Activated CD4-positive, alpha-beta T cell treated with anti-CD3 and anti-CD28 coated beads, Interleukin-2, amount 10 ng/mL, durations not matched to agents 7 days and 5 days (primary cell): ENCODE data around the gene MFSD8. TPM values are rescaled to one million over a fixed set of nuclear protein-coding genes. Genes with fewer than 3 reads are reported as not detected.
"Not testable (repeated sequence)": the region's sequence is repeated elsewhere in the genome, so short reads cannot be mapped to it uniquely, and the experiment has no call there.

Experiments used
- CTCF ChIA-PET: fragments of 350-600 bp; sonication (Branson Sonifier 250); formaldehyde crosslinking; loops from one replicate; lab custom pipeline; 2021; ENCODE audit warnings: antibody characterized with exemption; lab: Charles Lee
- POLR2A ChIA-PET: fragments of 350-600 bp; sonication (Branson Sonifier 250); formaldehyde crosslinking; loops from one replicate; lab custom pipeline; 2021; ENCODE audit warnings: antibody characterized with exemption; lab: Charles Lee
- DNase-seq: peaks from one replicate; pipeline ENCODE4 v3.0.0-alpha.2; 2020
- H3K27ac Mint-ChIP-seq: one replicate; pipeline ENCODE4 v1.8.0; 2021; ENCODE audit warnings: mild to moderate bottlenecking, moderate library complexity, mixed read lengths
- H3K27me3 Mint-ChIP-seq: one replicate; pipeline ENCODE4 v1.8.0; 2021; ENCODE audit warnings: mixed read lengths
- H3K36me3 Mint-ChIP-seq: one replicate; pipeline ENCODE4 v1.8.0; 2021; ENCODE audit warnings: low read depth, mixed read lengths
- H3K4me1 Mint-ChIP-seq: one replicate; pipeline ENCODE4 v1.8.0; 2021; ENCODE audit warnings: mixed read lengths
- H3K4me3 Mint-ChIP-seq: one replicate; pipeline ENCODE4 v1.8.0; 2021; ENCODE audit warnings: mild to moderate bottlenecking, moderate library complexity, mixed read lengths
- H3K9me3 Mint-ChIP-seq: one replicate; pipeline ENCODE4 v1.8.0; 2021; ENCODE audit warnings: mixed read lengths
- total RNA-seq, 2 experiments: library from RNA; stranded (reverse); gene quantifications; one replicate each; pipeline ENCODE4 v1.2.3, GENCODE V29; 2021

The MFSD8 gene
- total RNA-seq, 2 experiments from 2014 or later = 18.1 to 18.7 TPM

GRCh38 chr4:127975121-127975770 lies 10.3 kb upstream of the MFSD8 start:
- POLR2A ChIA-PET = no interaction called here
- H3K4me1 Mint-ChIP-seq = peaks cover 6% of the 10 kb centered on the region

GRCh38 chr4:127970925-127971324 lies 6.0 kb upstream of the MFSD8 start:
- H3K4me3 Mint-ChIP-seq, DNase-seq, CTCF ChIA-PET, H3K27me3 Mint-ChIP-seq, POLR2A ChIA-PET, H3K27ac Mint-ChIP-seq, H3K9me3 Mint-ChIP-seq: not testable (repeated sequence)
- Mint-ChIP-seq H3K4me1 (peaks cover 28% of the 10 kb centered on the region), H3K36me3 (peaks cover 26% of the 10 kb centered on the region)

More at GRCh38 chr4:127975121-127975770, 10.3 kb upstream of the MFSD8 start:
- Mint-ChIP-seq H3K27ac (no peak overlapping the region), H3K27me3 (no peaks in the 10 kb centered on the region), H3K9me3 (no peaks in the 10 kb centered on the region), H3K4me3 (no peak overlapping the region), H3K36me3 (peaks cover 31% of the 10 kb centered on the region)
- CTCF ChIA-PET = interaction anchor here (0.6 to 1.5 kb wide), 2 partner anchors 10 to 60 kb away, joined by 3 to 6 read pairs; partner anchors contain the start of genes ABHD18 and MFSD8
- DNase-seq = no peak

- Mint-ChIP-seq H3K27ac (no peak overlapping the region), H3K4me3 (no peak overlapping the region), H3K4me1 (peaks cover 30% of the 10 kb centered on the region), H3K27me3 (no peaks in the 10 kb centered on the region), H3K36me3 (peaks cover 13% of the 10 kb centered on the region), H3K9me3 (no peaks in the 10 kb centered on the region)
- POLR2A ChIA-PET = no interaction called here
- CTCF ChIA-PET = no interaction called here
- no peak for DNase-seq
Observed at GRCh38 chr4:127968586-127968985, 3.6 kb upstream of the MFSD8 start.

- ChIA-PET POLR2A (no interaction called here), CTCF (interaction anchor here (0.7 kb wide), 1 partner anchor 856 kb away, joined by 3 read pairs; no protein-coding TSS in a partner anchor)
- H3K9me3 Mint-ChIP-seq = no peaks in the 10 kb centered on the region
- H3K27me3 Mint-ChIP-seq = no peaks in the 10 kb centered on the region
- no peak overlapping the region for H3K27ac Mint-ChIP-seq
- peaks cover 41% of the 10 kb centered on the region for H3K4me1 Mint-ChIP-seq
- no peak for DNase-seq
- H3K4me3 Mint-ChIP-seq = peak overlapping the region; percentile 31
- peaks cover 17% of the 10 kb centered on the region for H3K36me3 Mint-ChIP-seq
Observed at GRCh38 chr4:127967141-127967775, 2.3 kb upstream of the MFSD8 start.

GRCh38 chr4:127965803-127966175 lies 816 bp upstream of the MFSD8 start:
- DNase-seq = peak; percentile 77
- ChIA-PET POLR2A (interaction anchor here (1.3 kb wide), 1 partner anchor 95 kb away, joined by 6 read pairs; the partner anchor contains the start of gene LARP1B), CTCF (interaction anchor here (0.5 to 1.3 kb wide), 7 partner anchors 10 to 242 kb away, joined by 3 to 6 read pairs (median 4); no protein-coding TSS in a partner anchor)
- peak overlapping the region; percentile 99 for H3K27ac Mint-ChIP-seq
- peaks cover 15% of the 10 kb centered on the region for H3K36me3 Mint-ChIP-seq
- H3K9me3 Mint-ChIP-seq = no peaks in the 10 kb centered on the region
- H3K27me3 Mint-ChIP-seq = no peaks in the 10 kb centered on the region
- peaks cover 43% of the 10 kb centered on the region for H3K4me1 Mint-ChIP-seq
- peak overlapping the region; percentile 96 for H3K4me3 Mint-ChIP-seq

- Mint-ChIP-seq H3K36me3 (peaks cover 15% of the 10 kb centered on the region), H3K27ac (peak overlapping the region; percentile 99), H3K4me3 (peak overlapping the region; percentile 96), H3K4me1 (peaks cover 43% of the 10 kb centered on the region)
- H3K27me3 Mint-ChIP-seq, H3K9me3 Mint-ChIP-seq: not testable (repeated sequence)
- ChIA-PET POLR2A (interaction anchor here (0.7 to 1.4 kb wide), 3 partner anchors 33 to 97 kb away, joined by 3 to 6 read pairs (median 3); partner anchors contain the start of gene LARP1B), CTCF (interaction anchor here (0.9 to 1.3 kb wide), 3 partner anchors 21 to 96 kb away, joined by 4 read pairs; partner anchors contain the start of gene LARP1B)
- DNase-seq = peak; percentile 24
Observed at GRCh38 chr4:127964426-127965061, 429 bp downstream of the MFSD8 start.

- ChIA-PET POLR2A (interaction anchor here (1.4 kb wide), 1 partner anchor 77 kb away, joined by 3 read pairs; no protein-coding TSS in a partner anchor), CTCF (interaction anchor here (0.6 kb wide), 1 partner anchor 18 kb away, joined by 4 read pairs; no protein-coding TSS in a partner anchor)
- peaks cover 39% of the 10 kb centered on the region for H3K4me1 Mint-ChIP-seq
- peak overlapping the region; percentile 77 for H3K4me3 Mint-ChIP-seq
- H3K36me3 Mint-ChIP-seq = peaks cover 14% of the 10 kb centered on the region
- DNase-seq, H3K27me3 Mint-ChIP-seq, H3K9me3 Mint-ChIP-seq: not testable (repeated sequence)
- peak overlapping the region; percentile 85 for H3K27ac Mint-ChIP-seq
Observed at GRCh38 chr4:127963633-127964398, 1.2 kb downstream of the MFSD8 start.

GRCh38 chr4:127959794-127960193 lies 5.2 kb downstream of the MFSD8 start:
- H3K4me1 Mint-ChIP-seq = peaks cover 19% of the 10 kb centered on the region
- POLR2A ChIA-PET = no interaction called here
- no peaks in the 10 kb centered on the region for H3K27me3 Mint-ChIP-seq
- peaks cover 18% of the 10 kb centered on the region for H3K36me3 Mint-ChIP-seq
- H3K9me3 Mint-ChIP-seq = no peaks in the 10 kb centered on the region
- CTCF ChIA-PET = no interaction called here
- H3K27ac Mint-ChIP-seq = no peak overlapping the region
- DNase-seq = no peak
- no peak overlapping the region for H3K4me3 Mint-ChIP-seq

- ChIA-PET POLR2A (no interaction called here), CTCF (no interaction called here)
- no peak overlapping the region for H3K4me3 Mint-ChIP-seq
- no peak for DNase-seq
- peaks cover 4% of the 10 kb centered on the region for H3K4me1 Mint-ChIP-seq
- H3K27me3 Mint-ChIP-seq = no peaks in the 10 kb centered on the region
- H3K9me3 Mint-ChIP-seq = no peaks in the 10 kb centered on the region
- H3K27ac Mint-ChIP-seq = no peak overlapping the region
- peaks cover 13% of the 10 kb centered on the region for H3K36me3 Mint-ChIP-seq
Observed at GRCh38 chr4:127957105-127957504, 7.9 kb downstream of the MFSD8 start.

GRCh38 chr4:127936974-127937373 lies 28.0 kb downstream of the MFSD8 start:
- POLR2A ChIA-PET = no interaction called here
- DNase-seq = no peak
- H3K36me3 Mint-ChIP-seq = peaks cover 6% of the 10 kb centered on the region
- no peaks in the 10 kb centered on the region for H3K4me1 Mint-ChIP-seq
- H3K9me3 Mint-ChIP-seq = no peaks in the 10 kb centered on the region
- CTCF ChIA-PET = interaction anchor here (1.4 kb wide), 1 partner anchor 20 kb away, joined by 3 read pairs; no protein-coding TSS in a partner anchor
- no peak overlapping the region for H3K27ac Mint-ChIP-seq
- no peaks in the 10 kb centered on the region for H3K27me3 Mint-ChIP-seq
- H3K4me3 Mint-ChIP-seq = no peak overlapping the region

- POLR2A ChIA-PET, H3K4me1 Mint-ChIP-seq, H3K27ac Mint-ChIP-seq, H3K4me3 Mint-ChIP-seq, H3K9me3 Mint-ChIP-seq, DNase-seq, H3K27me3 Mint-ChIP-seq: not testable (repeated sequence)
- H3K36me3 Mint-ChIP-seq = peaks cover 11% of the 10 kb centered on the region
- CTCF ChIA-PET = interaction anchor here (1.3 kb wide), 1 partner anchor 13 kb away, joined by 6 read pairs; no protein-coding TSS in a partner anchor
Observed at GRCh38 chr4:127931836-127932235, 33.1 kb downstream of the MFSD8 start.

- CTCF ChIA-PET = interaction anchor here (0.7 kb wide), 1 partner anchor 130 kb away, joined by 3 read pairs; no protein-coding TSS in a partner anchor
- no peak overlapping the region for H3K27ac Mint-ChIP-seq
- H3K4me3 Mint-ChIP-seq = no peak overlapping the region
- H3K9me3 Mint-ChIP-seq = peaks cover 2% of the 10 kb centered on the region
- peaks cover 24% of the 10 kb centered on the region for H3K36me3 Mint-ChIP-seq
- no peak for DNase-seq
- no peaks in the 10 kb centered on the region for H3K4me1 Mint-ChIP-seq
- POLR2A ChIA-PET = no interaction called here
- no peaks in the 10 kb centered on the region for H3K27me3 Mint-ChIP-seq
Observed at GRCh38 chr4:127930175-127930574, 34.8 kb downstream of the MFSD8 start.
